ENCODE results near the gene NAPA.

Gene NAPA

GRCh38 chr19:47495478-47496372 lies 19.1 kb downstream of the NAPA start:
- no peak for DNase-seq
- TF ChIP-seq, protein P1, sequence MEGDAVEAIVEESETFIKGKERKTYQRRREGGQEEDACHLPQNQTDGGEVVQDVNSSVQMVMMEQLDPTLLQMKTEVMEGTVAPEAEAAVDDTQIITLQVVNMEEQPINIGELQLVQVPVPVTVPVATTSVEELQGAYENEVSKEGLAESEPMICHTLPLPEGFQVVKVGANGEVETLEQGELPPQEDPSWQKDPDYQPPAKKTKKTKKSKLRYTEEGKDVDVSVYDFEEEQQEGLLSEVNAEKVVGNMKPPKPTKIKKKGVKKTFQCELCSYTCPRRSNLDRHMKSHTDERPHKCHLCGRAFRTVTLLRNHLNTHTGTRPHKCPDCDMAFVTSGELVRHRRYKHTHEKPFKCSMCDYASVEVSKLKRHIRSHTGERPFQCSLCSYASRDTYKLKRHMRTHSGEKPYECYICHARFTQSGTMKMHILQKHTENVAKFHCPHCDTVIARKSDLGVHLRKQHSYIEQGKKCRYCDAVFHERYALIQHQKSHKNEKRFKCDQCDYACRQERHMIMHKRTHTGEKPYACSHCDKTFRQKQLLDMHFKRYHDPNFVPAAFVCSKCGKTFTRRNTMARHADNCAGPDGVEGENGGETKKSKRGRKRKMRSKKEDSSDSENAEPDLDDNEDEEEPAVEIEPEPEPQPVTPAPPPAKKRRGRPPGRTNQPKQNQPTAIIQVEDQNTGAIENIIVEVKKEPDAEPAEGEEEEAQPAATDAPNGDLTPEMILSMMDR (IDR thresholded peaks at IDR 0.05; ENCODE audit: low read depth, low read length), result no peak
- Histone ChIP-seq H3K36me3 (peaks cover 82% of the 10 kb centered on the region), H3K27me3 (ENCODE audit: insufficient read depth, low read depth, severe bottlenecking) (no peaks in the 10 kb centered on the region), H3K4me3 (ENCODE audit: low read depth, low read length) (no peak overlapping the region), H3K27ac (peak overlapping the region; percentile 75), H3K9me3 (ENCODE audit: severe bottlenecking) (no peaks in the 10 kb centered on the region)

GRCh38 chr19:47494729-47495128 lies 20.1 kb downstream of the NAPA start:
- no peak for DNase-seq
- H3K4me3 ChIP-seq (ENCODE audit: low read depth, low read length), result no peak overlapping the region
- no peaks in the 10 kb centered on the region for H3K9me3 ChIP-seq (ENCODE audit: severe bottlenecking)
- TF ChIP-seq, protein P1 (IDR thresholded peaks at IDR 0.05; ENCODE audit: low read depth, low read length), result no peak
- H3K36me3 ChIP-seq, result peaks cover 82% of the 10 kb centered on the region
- peak overlapping the region; percentile 29; the same call in 1 of the 2 replicates for H3K27ac ChIP-seq
- H3K27me3 ChIP-seq (ENCODE audit: insufficient read depth, low read depth, severe bottlenecking), result no peaks in the 10 kb centered on the region

- DNase-seq, result no peak
- no peaks in the 10 kb centered on the region for H3K9me3 ChIP-seq (ENCODE audit: severe bottlenecking)
- peak overlapping the region; percentile 44 for H3K27ac ChIP-seq
- no peak overlapping the region for H3K4me3 ChIP-seq (ENCODE audit: low read depth, low read length)
- no peaks in the 10 kb centered on the region for H3K27me3 ChIP-seq (ENCODE audit: insufficient read depth, low read depth, severe bottlenecking)
- H3K36me3 ChIP-seq, result peaks cover 82% of the 10 kb centered on the region
- TF ChIP-seq, protein P1 (IDR thresholded peaks at IDR 0.05; ENCODE audit: low read depth, low read length), result no peak
These were observed 20.7 kb downstream of the NAPA start for GRCh38 chr19:47494211-47494547.

DNA sequence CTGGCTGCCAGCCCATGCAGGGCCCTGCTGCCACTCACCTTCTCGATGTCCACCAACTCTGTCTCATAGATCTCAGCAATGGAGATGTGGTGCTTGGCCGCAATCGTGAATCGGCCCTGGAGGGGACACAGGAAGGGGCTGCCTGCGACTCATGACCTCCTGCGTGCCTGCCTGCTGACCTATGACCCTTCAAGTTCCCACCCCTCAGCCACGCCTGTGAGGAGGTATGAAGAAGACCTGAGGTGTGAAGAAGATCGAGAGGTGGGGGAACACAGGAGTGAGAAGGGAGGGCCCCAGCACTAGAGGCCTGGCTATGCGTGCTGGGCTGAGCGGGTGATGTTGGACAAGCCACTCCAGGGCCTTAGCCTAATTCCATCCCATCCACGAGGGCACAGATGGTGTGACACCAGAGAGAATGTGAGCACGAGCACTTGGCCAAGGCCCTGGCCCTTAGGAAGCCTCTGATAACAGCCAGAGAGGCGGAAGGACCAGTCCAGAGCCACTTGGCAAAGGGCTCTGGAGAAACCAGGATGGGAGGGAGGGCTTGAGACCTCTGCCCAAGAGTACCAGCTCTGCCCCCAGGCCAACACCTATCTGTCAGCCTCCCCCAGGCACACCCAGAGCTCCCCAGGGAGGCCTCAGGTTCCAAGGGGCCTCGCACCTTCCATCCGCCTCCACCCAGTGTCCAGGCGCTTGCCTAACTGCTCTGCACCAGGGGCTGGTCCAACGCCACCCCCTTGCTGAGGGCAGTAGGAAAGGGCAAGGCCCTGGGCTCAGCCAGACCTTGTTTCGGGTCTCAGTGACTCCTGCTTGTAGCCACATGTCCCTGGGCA lies 21.3 kb downstream of the NAPA start:
- H3K27ac ChIP-seq, result peak overlapping the region; percentile 44
- peaks cover 81% of the 10 kb centered on the region for H3K36me3 ChIP-seq
- no peaks in the 10 kb centered on the region for H3K27me3 ChIP-seq (ENCODE audit: insufficient read depth, low read depth, severe bottlenecking)
- H3K9me3 ChIP-seq (ENCODE audit: severe bottlenecking), result no peaks in the 10 kb centered on the region
- TF ChIP-seq, protein P1 (IDR thresholded peaks at IDR 0.05; ENCODE audit: low read depth, low read length), result no peak
- no peak for DNase-seq
- H3K4me3 ChIP-seq (ENCODE audit: low read depth, low read length), result no peak overlapping the region

DNA sequence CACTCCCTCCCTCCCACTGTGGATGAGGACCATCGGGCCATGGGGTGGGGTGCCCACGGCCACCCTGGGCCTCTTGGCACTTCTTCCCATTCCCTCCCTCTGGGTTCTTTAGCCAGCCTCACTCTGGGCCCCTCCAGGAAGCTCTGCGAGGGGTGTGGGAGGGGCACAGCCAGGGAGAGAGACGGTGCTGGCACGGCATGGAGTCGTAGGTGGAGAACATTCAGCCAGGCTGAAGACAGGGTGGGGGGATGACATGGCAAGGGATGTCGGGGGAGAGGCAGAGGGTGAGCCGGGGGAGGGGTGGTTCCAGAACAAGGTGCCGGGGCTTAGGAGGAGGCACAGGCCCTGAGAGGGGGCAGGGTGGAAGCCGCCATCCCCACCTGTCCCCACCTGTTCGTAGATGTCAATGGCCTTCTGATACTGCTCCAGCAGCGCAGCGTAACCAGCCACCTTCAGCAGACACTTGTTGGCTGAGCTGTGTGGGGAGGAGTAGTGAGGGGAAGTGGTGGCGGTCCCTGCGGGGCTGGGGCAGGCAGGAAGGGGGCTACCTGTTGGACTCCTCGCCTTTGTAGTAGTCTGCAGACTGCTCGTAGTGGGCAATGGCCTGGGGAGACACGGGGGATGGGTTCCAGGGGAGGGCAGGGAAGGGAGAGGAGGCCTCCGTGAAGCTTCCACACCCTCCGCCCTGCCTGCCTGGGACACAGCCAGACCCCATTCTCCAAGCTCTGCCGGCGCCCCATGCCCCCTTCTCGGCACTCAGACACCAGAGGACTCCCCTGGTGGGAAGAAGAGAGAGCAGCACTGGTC lies 22.1 kb downstream of the NAPA start:
- Histone ChIP-seq H3K27ac (peak overlapping the region; percentile 44; the same call in 1 of the 2 replicates), H3K27me3 (ENCODE audit: insufficient read depth, low read depth, severe bottlenecking) (no peaks in the 10 kb centered on the region), H3K9me3 (ENCODE audit: severe bottlenecking) (no peaks in the 10 kb centered on the region), H3K36me3 (peaks cover 80% of the 10 kb centered on the region), H3K4me3 (ENCODE audit: low read depth, low read length) (no peak overlapping the region)
- no peak for DNase-seq
- TF ChIP-seq, protein P1 (IDR thresholded peaks at IDR 0.05; ENCODE audit: low read depth, low read length), result no peak
